ENCODE measurements around the gene KCNF1. TPM values are rescaled to one million over a fixed set of nuclear protein-coding genes. Genes with fewer than 3 reads are reported as not detected.

The KCNF1 gene
- total RNA-seq, 1 experiment from 2014 or later = 0.52 TPM

GRCh38 chr2:10911291-10912075, at the start of gene KCNF1 (continued):
- no peak for TF ChIP-seq ATF3 (IDR thresholded peaks at IDR 0.05)
- TF ChIP-seq SRF (IDR thresholded peaks at IDR 0.05; ENCODE audit: low read depth) = no peak
- TF ChIP-seq ELF1 (IDR thresholded peaks at IDR 0.05; ENCODE audit: borderline replicate concordance, low read depth) = no peak
- TF ChIP-seq ZFX (IDR thresholded peaks at IDR 0.05) = no peak
- TF ChIP-seq JUND (IDR thresholded peaks at IDR 0.05) = no peak
- no peak for TF ChIP-seq TCF7L2 (IDR thresholded peaks at IDR 0.05; ENCODE audit: borderline replicate concordance, extremely low read depth, insufficient read depth, insufficient read length)
- no peak for TF ChIP-seq EZH2 (IDR thresholded peaks at IDR 0.05)

DNA sequence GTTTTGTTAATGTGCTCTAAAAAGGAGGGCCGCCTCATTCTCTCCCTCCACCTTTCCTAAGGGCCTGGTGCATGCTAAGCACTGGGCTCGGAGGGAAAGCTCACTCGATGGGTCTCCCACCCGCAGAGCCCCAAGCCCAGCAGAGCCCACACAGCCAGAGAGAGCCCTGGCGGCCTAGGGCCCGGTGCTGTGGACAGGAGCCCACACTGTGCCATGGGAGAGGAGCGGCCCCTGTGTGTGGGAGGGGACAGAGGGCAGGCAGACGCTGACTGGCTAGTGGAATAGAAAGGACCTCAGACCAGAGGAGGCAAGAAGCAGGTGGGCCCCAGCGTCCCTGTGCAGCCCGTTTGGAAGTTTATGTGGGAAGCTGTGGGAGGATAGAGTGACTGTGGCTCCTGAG, 49.4 kb upstream of the KCNF1 start:
- H4K20me1 ChIP-seq (ENCODE audit: insufficient read depth) = no peaks in the 10 kb centered on the region
- no peaks in the 10 kb centered on the region for H3K36me3 ChIP-seq (ENCODE audit: control insufficient read depth in 1 of 2, insufficient read depth in 2 of 2, low read length in 2 of 2)
- intact Hi-C loops (cut with micrococcal nuclease) = no loop called here
- no peaks in the 10 kb centered on the region for H3K9me3 ChIP-seq (ENCODE audit: control insufficient read depth in 1 of 2, insufficient read depth in 1 of 2, low read depth in 1 of 2, low read length in 2 of 2)
- no peaks in the 10 kb centered on the region for H3K79me2 ChIP-seq (ENCODE audit: insufficient read depth, low read length)
- H3K4me3 ChIP-seq (replicated peaks in 1 of 2; ENCODE audit: low read depth in 1 of 2, low read length in 2 of 2) = no peak overlapping the region
- ATAC-seq = no peak
- no peak overlapping the region for H3K9ac ChIP-seq (ENCODE audit: low read length)
- ChIA-PET POLR2A (no interaction called here), RAD21 (ENCODE audit: low non-redundant PET in 1 of 2, low total read pairs in 2 of 2, uncharacterized antibody in 2 of 2, unreplicated experiment in 2 of 2) (no interaction called here), CTCF (interaction anchor here (0.7 kb wide), 1 partner anchor 27 kb away, joined by 3 read pairs; no protein-coding TSS in a partner anchor)
- no peak overlapping the region for H3K4me2 ChIP-seq (ENCODE audit: low read length)
- no peaks in the 10 kb centered on the region for H3K27me3 ChIP-seq (ENCODE audit: insufficient read depth, low read length)
- H3K4me1 ChIP-seq (ENCODE audit: control insufficient read depth in 1 of 2, insufficient read depth in 2 of 2, low read length in 2 of 2) = no peaks in the 10 kb centered on the region
- no peaks in the 10 kb centered on the region for H3K9me2 ChIP-seq (ENCODE audit: insufficient read depth)
- no peak for DNase-seq (ENCODE audit: low read depth, low spot score)
- no peak overlapping the region for H3K27ac ChIP-seq (ENCODE audit: low read depth, low read length)
- H2AFZ ChIP-seq (ENCODE audit: low read depth, low read length, poor library complexity, severe bottlenecking) = no peak overlapping the region
- no TSS peak for BruUV-seq (replicated peaks)
- TF ChIP-seq, protein P1, sequence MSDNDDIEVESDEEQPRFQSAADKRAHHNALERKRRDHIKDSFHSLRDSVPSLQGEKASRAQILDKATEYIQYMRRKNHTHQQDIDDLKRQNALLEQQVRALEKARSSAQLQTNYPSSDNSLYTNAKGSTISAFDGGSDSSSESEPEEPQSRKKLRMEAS (IDR thresholded peaks at IDR 0.05) = no peak
- TF ChIP-seq, protein P2, sequence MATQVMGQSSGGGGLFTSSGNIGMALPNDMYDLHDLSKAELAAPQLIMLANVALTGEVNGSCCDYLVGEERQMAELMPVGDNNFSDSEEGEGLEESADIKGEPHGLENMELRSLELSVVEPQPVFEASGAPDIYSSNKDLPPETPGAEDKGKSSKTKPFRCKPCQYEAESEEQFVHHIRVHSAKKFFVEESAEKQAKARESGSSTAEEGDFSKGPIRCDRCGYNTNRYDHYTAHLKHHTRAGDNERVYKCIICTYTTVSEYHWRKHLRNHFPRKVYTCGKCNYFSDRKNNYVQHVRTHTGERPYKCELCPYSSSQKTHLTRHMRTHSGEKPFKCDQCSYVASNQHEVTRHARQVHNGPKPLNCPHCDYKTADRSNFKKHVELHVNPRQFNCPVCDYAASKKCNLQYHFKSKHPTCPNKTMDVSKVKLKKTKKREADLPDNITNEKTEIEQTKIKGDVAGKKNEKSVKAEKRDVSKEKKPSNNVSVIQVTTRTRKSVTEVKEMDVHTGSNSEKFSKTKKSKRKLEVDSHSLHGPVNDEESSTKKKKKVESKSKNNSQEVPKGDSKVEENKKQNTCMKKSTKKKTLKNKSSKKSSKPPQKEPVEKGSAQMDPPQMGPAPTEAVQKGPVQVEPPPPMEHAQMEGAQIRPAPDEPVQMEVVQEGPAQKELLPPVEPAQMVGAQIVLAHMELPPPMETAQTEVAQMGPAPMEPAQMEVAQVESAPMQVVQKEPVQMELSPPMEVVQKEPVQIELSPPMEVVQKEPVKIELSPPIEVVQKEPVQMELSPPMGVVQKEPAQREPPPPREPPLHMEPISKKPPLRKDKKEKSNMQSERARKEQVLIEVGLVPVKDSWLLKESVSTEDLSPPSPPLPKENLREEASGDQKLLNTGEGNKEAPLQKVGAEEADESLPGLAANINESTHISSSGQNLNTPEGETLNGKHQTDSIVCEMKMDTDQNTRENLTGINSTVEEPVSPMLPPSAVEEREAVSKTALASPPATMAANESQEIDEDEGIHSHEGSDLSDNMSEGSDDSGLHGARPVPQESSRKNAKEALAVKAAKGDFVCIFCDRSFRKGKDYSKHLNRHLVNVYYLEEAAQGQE (IDR thresholded peaks at IDR 0.05; ENCODE audit: low read depth) = no peak
- TF ChIP-seq, protein P3, sequence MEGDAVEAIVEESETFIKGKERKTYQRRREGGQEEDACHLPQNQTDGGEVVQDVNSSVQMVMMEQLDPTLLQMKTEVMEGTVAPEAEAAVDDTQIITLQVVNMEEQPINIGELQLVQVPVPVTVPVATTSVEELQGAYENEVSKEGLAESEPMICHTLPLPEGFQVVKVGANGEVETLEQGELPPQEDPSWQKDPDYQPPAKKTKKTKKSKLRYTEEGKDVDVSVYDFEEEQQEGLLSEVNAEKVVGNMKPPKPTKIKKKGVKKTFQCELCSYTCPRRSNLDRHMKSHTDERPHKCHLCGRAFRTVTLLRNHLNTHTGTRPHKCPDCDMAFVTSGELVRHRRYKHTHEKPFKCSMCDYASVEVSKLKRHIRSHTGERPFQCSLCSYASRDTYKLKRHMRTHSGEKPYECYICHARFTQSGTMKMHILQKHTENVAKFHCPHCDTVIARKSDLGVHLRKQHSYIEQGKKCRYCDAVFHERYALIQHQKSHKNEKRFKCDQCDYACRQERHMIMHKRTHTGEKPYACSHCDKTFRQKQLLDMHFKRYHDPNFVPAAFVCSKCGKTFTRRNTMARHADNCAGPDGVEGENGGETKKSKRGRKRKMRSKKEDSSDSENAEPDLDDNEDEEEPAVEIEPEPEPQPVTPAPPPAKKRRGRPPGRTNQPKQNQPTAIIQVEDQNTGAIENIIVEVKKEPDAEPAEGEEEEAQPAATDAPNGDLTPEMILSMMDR (IDR thresholded peaks at IDR 0.05 in 2 of 3, conservative IDR thresholded peaks at IDR 0.05 in 1 of 3; ENCODE audit: borderline replicate concordance in 1 of 3, insufficient read depth in 1 of 3, low read depth in 2 of 3, low read length in 2 of 3) = no peak
- TF ChIP-seq ZNF274 (IDR thresholded peaks at IDR 0.05; ENCODE audit: low read depth, low read length) (no peak), JUND (IDR thresholded peaks at IDR 0.05) (no peak), ELF1 (IDR thresholded peaks at IDR 0.05; ENCODE audit: borderline replicate concordance, low read depth) (no peak), CBX3 (IDR thresholded peaks at IDR 0.05; ENCODE audit: low read depth) (no peak), SIN3A (IDR thresholded peaks at IDR 0.05; ENCODE audit: low read depth) (no peak), ZFX (IDR thresholded peaks at IDR 0.05) (no peak), RAD21 (IDR thresholded peaks at IDR 0.05; ENCODE audit: low read depth) (no peak), SP1 (IDR thresholded peaks at IDR 0.05; ENCODE audit: low read depth) (no peak), POLR2AphosphoS5 (IDR thresholded peaks at IDR 0.05; ENCODE audit: low read depth, low read length) (no peak), EZH2 (IDR thresholded peaks at IDR 0.05) (no peak), EZH2phosphoT487 (IDR thresholded peaks at IDR 0.05; ENCODE audit: borderline replicate concordance) (no peak), POLR2A (IDR thresholded peaks at IDR 0.05; ENCODE audit: borderline replicate concordance, extremely low read depth, insufficient read depth, insufficient read length) (no peak), SRF (IDR thresholded peaks at IDR 0.05; ENCODE audit: low read depth) (no peak)

All from HCT116 (cell line).